DOHH2 (cell line): ENCODE results near the gene MLC1.

Experiments used
- CTCF ChIP-seq: fragments of 200-600 bp; sonication (generic); IDR thresholded peaks from one replicate; pipeline ENCODE4 v1.5.1; 2014; ENCODE audit warnings: antibody characterized with exemption, mild to moderate bottlenecking, low read depth, low read length; ENCODE audit not compliant: poor library complexity, severe bottlenecking
- EZH2phosphoT487 ChIP-seq: fragments of 200-600 bp; sonication (generic); IDR thresholded peaks from 2 replicates; pipeline ENCODE4 v1.6.1; 2017; ENCODE audit warnings: borderline replicate concordance, mild to moderate bottlenecking, antibody characterized with exemption, low read length, moderate library complexity, mixed read lengths

- TF ChIP-seq EZH2phosphoT487, result no peak
- no peak for TF ChIP-seq CTCF
Observed at GRCh38 chr22:50084614-50085021, 608 bp downstream of the MLC1 start.
